ENCODE results near the gene MLYCD.
"Not testable (repeated sequence)": the region's sequence is repeated elsewhere in the genome, so short reads cannot be mapped to it uniquely, and the experiment has no call there.

MLYCD gene

GRCh38 chr16:83939266-83939855 lies 40.4 kb downstream of the MLYCD start:
- no peak for DNase-seq

DNA sequence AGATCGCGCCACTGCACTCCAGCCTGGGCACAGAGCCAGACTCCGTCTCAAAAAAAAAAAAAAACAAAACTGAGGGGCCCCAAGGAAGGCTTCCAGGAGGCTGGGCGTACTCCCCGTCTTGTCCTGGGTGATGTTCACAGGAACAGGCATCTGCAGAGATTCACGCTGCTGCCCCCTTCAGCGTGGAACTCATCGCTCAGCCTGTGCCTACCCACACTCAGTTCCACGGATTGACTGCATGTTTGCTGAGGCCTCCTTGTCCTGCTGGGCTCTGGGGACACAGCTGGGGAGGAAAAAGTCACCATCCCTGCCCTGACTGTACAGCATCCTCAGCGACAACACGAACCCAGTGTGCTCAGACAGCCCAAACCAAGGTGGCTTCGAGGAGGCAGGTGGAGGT lies 41.2 kb downstream of the MLYCD start:
- DNase-seq, result no peak

- DNase-seq, result no peak
Measured at GRCh38 chr16:83940630-83941378, 41.9 kb downstream of the MLYCD start.

GRCh38 chr16:83941546-83941945 lies 42.6 kb downstream of the MLYCD start:
- not testable (repeated sequence) for DNase-seq

DNA sequence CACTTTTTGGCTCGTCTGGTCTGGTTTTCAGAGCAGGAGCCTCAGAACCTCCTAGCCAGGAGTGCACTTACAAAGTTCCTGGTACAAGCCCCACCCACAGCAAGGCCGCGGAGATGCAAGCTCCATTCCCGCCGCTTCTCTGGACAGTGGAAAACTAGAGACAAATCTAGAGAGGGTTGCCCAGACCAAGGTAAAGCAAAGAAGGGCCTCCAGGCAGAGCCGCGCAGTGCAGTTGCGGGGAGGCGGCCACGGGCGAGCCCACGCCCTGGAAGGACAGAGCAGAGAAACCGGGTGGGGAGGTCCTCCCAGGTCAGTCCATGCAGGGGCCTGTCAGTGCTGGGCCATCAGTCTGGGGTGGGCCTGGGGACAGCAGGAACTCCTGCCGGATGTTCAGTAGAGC lies 43.2 kb downstream of the MLYCD start:
- DNase-seq, result no peak

GRCh38 chr16:83942815-83943515 lies 44.0 kb downstream of the MLYCD start:
- DNase-seq, result no peak

DNA sequence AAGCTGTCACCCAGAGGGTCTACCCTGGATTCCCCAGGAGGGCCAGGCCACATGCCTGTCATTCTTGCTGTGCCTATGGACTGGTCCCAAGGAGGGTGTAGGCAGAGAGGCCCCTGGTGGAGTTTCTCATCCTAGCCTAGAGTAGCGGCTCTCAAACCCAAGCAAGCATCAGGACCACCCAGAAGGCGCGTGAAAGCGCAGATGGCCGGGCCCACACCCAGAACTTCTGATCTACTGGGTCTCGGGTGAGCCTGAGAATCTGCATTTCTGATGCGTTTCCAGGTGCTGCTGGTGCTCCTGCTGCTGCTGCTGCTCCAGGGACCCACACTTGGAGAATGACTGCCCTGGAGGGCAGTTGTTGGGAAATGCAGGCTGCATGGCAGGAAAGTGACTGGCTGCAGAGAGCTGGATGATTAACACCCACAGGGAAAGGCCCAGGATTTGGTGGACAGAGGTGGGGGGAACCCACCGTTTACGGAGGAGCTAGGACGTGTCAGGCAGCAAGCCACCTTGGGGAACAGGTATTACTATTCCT lies 44.7 kb downstream of the MLYCD start:
- DNase-seq, result no peak

- no peak for DNase-seq
Measured at GRCh38 chr16:83945587-83945986, 46.7 kb downstream of the MLYCD start.

GRCh38 chr16:83946154-83946780 lies 47.4 kb downstream of the MLYCD start:
- no peak for DNase-seq

DNA sequence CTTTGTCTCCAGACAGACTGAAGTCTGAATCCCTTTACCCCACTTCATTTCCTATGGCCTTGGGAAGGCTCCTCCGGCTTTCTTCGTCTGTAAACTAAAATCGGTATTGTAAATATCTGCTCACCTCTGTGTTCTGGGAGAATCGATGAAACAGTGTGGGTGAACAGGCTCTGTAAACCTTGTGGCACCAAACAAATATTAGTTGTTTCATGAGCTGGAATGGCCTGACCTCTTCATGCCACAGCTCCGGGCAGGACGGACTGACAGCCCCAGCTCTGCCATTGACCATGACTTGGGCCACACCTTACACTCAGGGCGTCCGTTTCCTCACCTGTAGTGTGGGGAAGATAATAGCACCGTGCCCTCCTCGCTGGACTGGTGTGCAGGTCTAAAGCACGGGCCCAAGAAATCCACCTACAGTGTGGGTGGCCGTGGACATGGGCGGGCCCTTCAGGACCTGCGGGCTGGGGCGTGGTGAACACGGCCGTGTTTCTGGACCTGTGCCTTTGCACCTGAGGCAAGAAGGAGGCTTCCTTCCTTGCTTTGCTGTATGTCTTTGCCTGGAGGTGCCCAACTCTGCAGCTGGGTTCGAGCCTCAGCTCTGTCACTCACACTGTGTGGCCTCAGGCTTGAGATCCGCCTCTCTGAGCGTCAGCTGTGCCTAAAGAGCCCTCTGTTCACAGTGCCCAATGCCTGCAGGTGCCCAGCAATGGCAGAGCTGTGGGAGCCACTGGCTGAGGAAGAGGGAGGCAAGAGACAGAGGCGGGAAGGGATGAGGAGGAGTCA lies 48.1 kb downstream of the MLYCD start:
- no peak for DNase-seq

- DNase-seq, result no peak
Measured at GRCh38 chr16:83947642-83948234, 48.8 kb downstream of the MLYCD start.

- DNase-seq, result no peak
Measured at GRCh38 chr16:83948914-83949723, 50.2 kb downstream of the MLYCD start.

- no peak for DNase-seq
Measured at GRCh38 chr16:83949724-83950001, 50.7 kb downstream of the MLYCD start.

- DNase-seq, result not testable (repeated sequence)
Measured at GRCh38 chr16:83950862-83951399, 52.0 kb downstream of the MLYCD start.

DNA sequence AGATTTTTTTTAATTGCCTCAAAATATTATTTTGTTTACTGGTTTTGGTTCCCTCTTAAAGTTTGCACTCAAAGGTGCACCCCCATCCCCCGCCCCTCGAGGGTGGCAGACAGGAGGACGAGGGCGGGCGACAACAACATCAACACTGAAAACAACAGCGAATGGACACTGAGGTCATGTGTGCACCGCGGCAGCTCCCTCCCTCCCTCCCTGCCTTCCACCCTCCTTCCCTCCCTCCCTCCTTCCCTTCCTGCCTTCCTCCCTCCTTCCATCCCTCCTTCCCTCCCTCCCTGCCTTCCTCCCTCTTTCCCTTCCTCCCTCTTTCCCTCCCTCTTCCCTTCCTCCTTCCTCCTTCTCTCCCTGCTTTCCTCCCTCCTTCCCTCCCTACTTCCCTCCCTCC lies 52.6 kb downstream of the MLYCD start:
- DNase-seq, result peak in 9 of 56 donors; percentile 5 to 48 (median 13)

GRCh38 chr16:83952587-83952939 lies 53.6 kb downstream of the MLYCD start:
- DNase-seq, result peak in 1 of 56 donors; percentile 36

- peak in 55 of 56 donors; percentile 14 to 96 (median 72) for DNase-seq
Measured at GRCh38 chr16:83952940-83953795, 54.3 kb downstream of the MLYCD start, which contains the start of gene OSGIN1. Gene OSGIN1 (plus strand): TSS chr16:83953240. CDS start chr16:83957672, 4,432 bp downstream.

DNA sequence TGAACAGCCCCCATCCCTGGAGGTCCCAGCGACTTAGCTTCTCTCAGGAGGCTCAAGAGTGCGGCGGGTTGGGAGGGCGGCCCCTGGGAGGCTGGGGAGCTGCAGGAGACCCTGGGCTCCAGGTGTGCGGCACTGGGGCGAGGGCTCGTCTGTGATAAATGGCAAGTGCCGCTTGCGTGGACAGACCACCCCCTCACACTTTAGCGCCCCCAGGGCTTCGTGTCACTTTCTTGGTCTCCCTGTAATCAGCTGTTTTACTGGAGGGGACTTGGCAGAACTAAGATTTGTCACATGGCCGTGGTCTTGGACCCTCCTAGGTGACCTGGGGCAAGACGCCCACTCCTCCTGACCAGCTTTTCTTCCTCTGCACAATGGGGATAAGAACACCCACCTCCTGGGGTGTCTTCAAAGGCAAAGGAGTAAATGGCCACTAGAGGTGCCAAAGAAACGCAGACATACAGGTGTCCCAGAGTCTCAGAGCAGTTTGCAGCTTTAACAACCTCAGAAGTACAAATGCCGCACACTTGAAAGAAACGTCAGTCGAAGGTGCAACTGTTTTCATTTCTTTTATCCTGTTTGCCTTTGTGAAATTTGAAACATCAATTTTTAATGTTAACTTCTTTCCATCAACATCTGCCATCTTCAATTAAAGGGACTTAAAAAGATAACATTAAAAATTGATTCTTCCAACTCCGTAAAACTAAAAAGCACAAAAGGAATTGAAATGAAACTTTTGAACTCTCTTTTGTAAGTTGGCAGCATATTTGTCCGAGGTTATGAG lies 55.1 kb downstream of the MLYCD start:
- DNase-seq, result peak in 3 of 56 donors; percentile 20 to 31 (median 23)
